K562 (cell line): Measurements from ENCODE around the gene RTBDN. TPM values are rescaled to one million over a fixed set of nuclear protein-coding genes. Genes with fewer than 3 reads are reported as not detected.

Experiments used
- ARID2 ChIP-seq: fragments of 450-650 bp; IDR thresholded peaks from 2 replicates; pipeline ENCODE4 v1.6.1; 2017; ENCODE audit warnings: antibody characterized with exemption, mild to moderate bottlenecking
- DMBX1 ChIP-seq: fragments of 250-450 bp; sonication (Bioruptor Pico); IDR thresholded peaks from 2 replicates; pipeline ENCODE4 v1.8.0; 2022; ENCODE audit warnings: inconsistent platforms, mild to moderate bottlenecking, moderate library complexity, borderline replicate concordance
- ELK3 ChIP-seq: fragments of 450-650 bp; formaldehyde crosslinking; IDR thresholded peaks from 2 replicates; pipeline ENCODE4 v1.4.0; 2020; ENCODE audit warnings: mild to moderate bottlenecking
- EWSR1 ChIP-seq: fragments of 450-650 bp; IDR thresholded peaks from 2 replicates; pipeline ENCODE4 v1.6.1; 2018; ENCODE audit warnings: borderline replicate concordance, mild to moderate bottlenecking, low read depth, moderate library complexity; ENCODE audit not compliant: partially characterized antibody
- GTF2E2 ChIP-seq: fragments of 200-800 bp; sonication (Bioruptor generic); IDR thresholded peaks from 2 replicates; pipeline ENCODE4 v1.6.1; 2016; ENCODE audit warnings: missing genetic modification characterization, missing compliant biosample characterization
- HDAC1 ChIP-seq, 2 experiments: fragments of 450-650 bp; IDR thresholded peaks; 2 replicates each; pipeline ENCODE4 v1.6.1; 2016 to 2017; ENCODE audit warnings: inconsistent platforms in 1 of 2, mild to moderate bottlenecking in 1 of 2, moderate library complexity in 1 of 2
- ID3 ChIP-seq, 2 experiments: fragments of 250-450 bp in 1 of 2; fragments of 450-650 bp in 1 of 2; sonication (Bioruptor Pico) in 1 of 2; IDR thresholded peaks; 2 replicates each; pipeline versions ENCODE4 v1.6.1 to v1.8.0; 2016 to 2021; ENCODE audit warnings: mild to moderate bottlenecking in 2 of 2, moderate library complexity in 2 of 2, missing compliant biosample characterization in 1 of 2, missing genetic modification characterization in 1 of 2
- PCBP2 ChIP-seq: fragments of 200-400 bp; formaldehyde crosslinking; IDR thresholded peaks from 2 replicates; pipeline ENCODE4 v1.6.1; 2018; ENCODE audit warnings: low read length, low read depth, mild to moderate bottlenecking, moderate library complexity; ENCODE audit not compliant: poor library complexity, severe bottlenecking
- PML ChIP-seq: IDR thresholded peaks from 2 replicates; pipeline ENCODE4 v1.6.1; 2012; ENCODE audit warnings: low read length, inconsistent platforms
- SAFB2 ChIP-seq: fragments of 200-400 bp; formaldehyde crosslinking; IDR thresholded peaks from 2 replicates; pipeline ENCODE4 v1.6.1; 2018; ENCODE audit warnings: borderline replicate concordance, low read length, low read depth, moderate library complexity; ENCODE audit not compliant: severe bottlenecking
- SIN3B ChIP-seq: fragments of 450-650 bp; IDR thresholded peaks from 2 replicates; pipeline ENCODE4 v1.6.1; 2017; ENCODE audit warnings: low read depth, mild to moderate bottlenecking, moderate library complexity
- SPI1 ChIP-seq: IDR thresholded peaks from 2 replicates; pipeline ENCODE4 v1.6.1; 2011; ENCODE audit warnings: low read depth, low read length, control low read depth, borderline replicate concordance
- SRSF3 ChIP-seq: fragments of 200-400 bp; formaldehyde crosslinking; IDR thresholded peaks from 2 replicates; pipeline ENCODE4 v1.6.1; 2016; ENCODE audit warnings: mild to moderate bottlenecking, low read length, moderate library complexity; ENCODE audit not compliant: insufficient read depth
- SUPT5H ChIP-seq: fragments of 450-650 bp; IDR thresholded peaks from 2 replicates; pipeline ENCODE4 v1.6.1; 2016
- USF1 ChIP-seq: sonication (generic); formaldehyde crosslinking; IDR thresholded peaks from 2 replicates; pipeline ENCODE4 v1.9.0; 2022; ENCODE audit warnings: mild to moderate bottlenecking, missing genetic modification reagents
- ZNF707 ChIP-seq: fragments of 250-450 bp; sonication (Bioruptor Pico); conservative IDR thresholded peaks from 2 replicates; pipeline ENCODE4 v1.8.0; 2022; ENCODE audit warnings: inconsistent platforms, mild to moderate bottlenecking, moderate library complexity
- ZNF77 ChIP-seq: fragments of 250-450 bp; sonication (Bioruptor Pico); IDR thresholded peaks from 2 replicates; pipeline ENCODE4 v1.5.0; 2020
- polyA plus RNA-seq, 8 experiments: library from polyadenylated mRNA; depleted of rRNA in 4 of 8; stranded (reverse) in 5 of 8; unstranded in 3 of 8; fragments of >200 nt; fragmentation: Nextera tagmentation in 2 of 8; fragmentation: Illumina TruSeq in 1 of 8; extraction: Ambion mirVana in 2 of 8; extraction: Trizol in 1 of 8; gene quantifications; 2 replicates each; pipeline versions ENCODE4 v1.2.1 to v1.2.3, GENCODE V29; 2011 to 2014; ENCODE audit warnings: inconsistent platforms in 1 of 8, missing spikeins in 1 of 8
- total RNA-seq, 7 experiments: library from RNA; depleted of rRNA in 6 of 7; stranded (reverse); fragments of >200 nt in 6 of 7; fragmentation: Illumina TruSeq in 2 of 7; extraction: Trizol in 2 of 7; gene quantifications; 2 replicates each; pipeline versions ENCODE4 v1.2.1 to v1.2.3, GENCODE V29; 2011 to 2021; ENCODE audit warnings: low replicate concordance in 1 of 7
- TF ChIP-seq, protein P1 (sequence below): sonication (generic); formaldehyde crosslinking; IDR thresholded peaks from 2 replicates; pipeline ENCODE4 v1.8.0; 2022; ENCODE audit warnings: mild to moderate bottlenecking, missing genetic modification reagents, borderline replicate concordance
- TF ChIP-seq, protein P2 (sequence below): sonication (generic); formaldehyde crosslinking; IDR thresholded peaks from 2 replicates; pipeline ENCODE4 v1.8.1; 2023; ENCODE audit warnings: mild to moderate bottlenecking, missing genetic modification reagents

The RTBDN gene
- total and polyA plus RNA-seq, 9 of the 15 experiments (the other 6 are each of a cell fraction or from before 2014, with no cell fraction given) = 0.20 to 2.3 (median 0.72) TPM; not detected in 1

GRCh38 chr19:12785431-12786031, 48.8 kb downstream of the RTBDN start (continued):
- TF ChIP-seq ELK3 (CRISPR knock-in tag) (no peak), SAFB2 (no peak), SRSF3 (no peak), SPI1 (peak; percentile 91), EWSR1 (no peak), SIN3B (no peak), SUPT5H (no peak), DMBX1 (no peak), HDAC1 (IDR thresholded peaks at IDR 0.05) (0 out of 4 replicates have a peak, but pooled peaks of 1 of the 2 experiments have one; percentile 38), GTF2E2 (tag) (no peak), ZNF77 (CRISPR knock-in tag) (no peak), ZNF707 (CRISPR knock-in tag) (no peak), PCBP2 (no peak), USF1 (CRISPR knock-in tag) (no peak), PML (no peak), ID3 (CRISPR knock-in tag; IDR thresholded peaks at IDR 0.05) (no peak), ID3 (tag; IDR thresholded peaks at IDR 0.05) (no peak), ARID2 (0 out of 2 replicates have a peak, but pooled peaks have one; percentile 15)
- TF ChIP-seq, protein P1, sequence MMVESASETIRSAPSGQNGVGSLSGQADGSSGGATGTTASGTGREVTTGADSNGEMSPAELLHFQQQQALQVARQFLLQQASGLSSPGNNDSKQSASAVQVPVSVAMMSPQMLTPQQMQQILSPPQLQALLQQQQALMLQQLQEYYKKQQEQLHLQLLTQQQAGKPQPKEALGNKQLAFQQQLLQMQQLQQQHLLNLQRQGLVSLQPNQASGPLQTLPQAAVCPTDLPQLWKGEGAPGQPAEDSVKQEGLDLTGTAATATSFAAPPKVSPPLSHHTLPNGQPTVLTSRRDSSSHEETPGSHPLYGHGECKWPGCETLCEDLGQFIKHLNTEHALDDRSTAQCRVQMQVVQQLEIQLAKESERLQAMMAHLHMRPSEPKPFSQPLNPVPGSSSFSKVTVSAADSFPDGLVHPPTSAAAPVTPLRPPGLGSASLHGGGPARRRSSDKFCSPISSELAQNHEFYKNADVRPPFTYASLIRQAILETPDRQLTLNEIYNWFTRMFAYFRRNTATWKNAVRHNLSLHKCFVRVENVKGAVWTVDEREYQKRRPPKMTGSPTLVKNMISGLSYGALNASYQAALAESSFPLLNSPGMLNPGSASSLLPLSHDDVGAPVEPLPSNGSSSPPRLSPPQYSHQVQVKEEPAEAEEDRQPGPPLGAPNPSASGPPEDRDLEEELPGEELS (CRISPR knock-in tag) = 0 out of 2 replicates have a peak, but pooled peaks have one; percentile 4
- TF ChIP-seq, protein P2, sequence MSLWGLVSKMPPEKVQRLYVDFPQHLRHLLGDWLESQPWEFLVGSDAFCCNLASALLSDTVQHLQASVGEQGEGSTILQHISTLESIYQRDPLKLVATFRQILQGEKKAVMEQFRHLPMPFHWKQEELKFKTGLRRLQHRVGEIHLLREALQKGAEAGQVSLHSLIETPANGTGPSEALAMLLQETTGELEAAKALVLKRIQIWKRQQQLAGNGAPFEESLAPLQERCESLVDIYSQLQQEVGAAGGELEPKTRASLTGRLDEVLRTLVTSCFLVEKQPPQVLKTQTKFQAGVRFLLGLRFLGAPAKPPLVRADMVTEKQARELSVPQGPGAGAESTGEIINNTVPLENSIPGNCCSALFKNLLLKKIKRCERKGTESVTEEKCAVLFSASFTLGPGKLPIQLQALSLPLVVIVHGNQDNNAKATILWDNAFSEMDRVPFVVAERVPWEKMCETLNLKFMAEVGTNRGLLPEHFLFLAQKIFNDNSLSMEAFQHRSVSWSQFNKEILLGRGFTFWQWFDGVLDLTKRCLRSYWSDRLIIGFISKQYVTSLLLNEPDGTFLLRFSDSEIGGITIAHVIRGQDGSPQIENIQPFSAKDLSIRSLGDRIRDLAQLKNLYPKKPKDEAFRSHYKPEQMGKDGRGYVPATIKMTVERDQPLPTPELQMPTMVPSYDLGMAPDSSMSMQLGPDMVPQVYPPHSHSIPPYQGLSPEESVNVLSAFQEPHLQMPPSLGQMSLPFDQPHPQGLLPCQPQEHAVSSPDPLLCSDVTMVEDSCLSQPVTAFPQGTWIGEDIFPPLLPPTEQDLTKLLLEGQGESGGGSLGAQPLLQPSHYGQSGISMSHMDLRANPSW (CRISPR knock-in tag) = no peak
